HG03565 (cell line): Measurements from ENCODE around the gene ATP11A.

Source experiments
- ATAC-seq: cut with Tn5 transposase; IDR thresholded peaks from one replicate; pipeline ENCODE4 v1.9.1; 2021; ENCODE audit warnings: mild to moderate bottlenecking, moderate library complexity; ENCODE audit not compliant: unreplicated experiment

Gene ATP11A

GRCh38 chr13:112690283-112690929 lies 568 bp downstream of the ATP11A start:
- peak; percentile 12 for ATAC-seq

DNA sequence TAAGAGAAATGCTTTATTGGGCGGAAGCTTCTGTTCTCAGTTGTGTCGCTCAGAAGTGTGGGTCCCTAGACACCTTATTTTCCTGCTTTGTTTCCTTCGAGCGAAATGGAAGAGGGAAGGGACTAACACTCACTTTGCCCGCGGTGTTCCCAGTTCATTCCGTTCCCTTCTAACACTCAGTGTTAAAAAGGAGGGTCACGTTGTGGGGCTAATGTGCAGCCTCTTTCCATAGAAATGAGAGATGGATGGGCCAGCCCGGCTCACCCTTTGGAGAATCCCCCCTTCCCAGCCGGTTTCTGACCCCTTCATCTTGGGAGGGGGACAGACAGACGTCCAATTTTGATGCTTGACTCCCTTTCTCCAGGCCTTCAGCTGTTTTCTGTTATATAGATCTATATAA lies 2.3 kb downstream of the ATP11A start:
- no peak for ATAC-seq

GRCh38 chr13:112692586-112692985 lies 2.7 kb downstream of the ATP11A start:
- ATAC-seq = no peak

- ATAC-seq = no peak
These were observed 4.1 kb downstream of the ATP11A start for GRCh38 chr13:112693831-112694497.

DNA sequence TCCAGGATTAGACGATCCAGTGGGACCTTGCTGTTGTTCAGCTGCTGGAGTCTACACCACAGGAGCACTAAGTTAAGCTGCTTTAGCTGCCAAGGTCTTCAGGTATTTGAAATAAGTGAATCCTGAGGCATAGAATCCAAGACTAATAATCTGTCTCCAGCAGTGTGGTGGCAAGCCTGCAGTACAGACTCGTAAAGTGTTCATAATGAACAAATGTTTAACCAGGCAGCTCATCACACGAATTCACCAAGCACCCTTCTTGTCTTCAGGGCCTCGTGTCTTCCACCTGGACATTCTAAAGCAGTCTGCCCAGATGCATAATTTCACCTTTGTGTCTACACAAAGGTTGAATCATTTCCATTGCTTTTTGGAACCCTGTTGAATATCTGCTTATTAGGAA lies 5.3 kb downstream of the ATP11A start:
- no peak for ATAC-seq

GRCh38 chr13:112696001-112696868 lies 6.4 kb downstream of the ATP11A start:
- no peak for ATAC-seq

GRCh38 chr13:112696869-112697465 lies 7.1 kb downstream of the ATP11A start:
- no peak for ATAC-seq

- ATAC-seq = no peak
These were observed 8.2 kb downstream of the ATP11A start for GRCh38 chr13:112697756-112698655.

DNA sequence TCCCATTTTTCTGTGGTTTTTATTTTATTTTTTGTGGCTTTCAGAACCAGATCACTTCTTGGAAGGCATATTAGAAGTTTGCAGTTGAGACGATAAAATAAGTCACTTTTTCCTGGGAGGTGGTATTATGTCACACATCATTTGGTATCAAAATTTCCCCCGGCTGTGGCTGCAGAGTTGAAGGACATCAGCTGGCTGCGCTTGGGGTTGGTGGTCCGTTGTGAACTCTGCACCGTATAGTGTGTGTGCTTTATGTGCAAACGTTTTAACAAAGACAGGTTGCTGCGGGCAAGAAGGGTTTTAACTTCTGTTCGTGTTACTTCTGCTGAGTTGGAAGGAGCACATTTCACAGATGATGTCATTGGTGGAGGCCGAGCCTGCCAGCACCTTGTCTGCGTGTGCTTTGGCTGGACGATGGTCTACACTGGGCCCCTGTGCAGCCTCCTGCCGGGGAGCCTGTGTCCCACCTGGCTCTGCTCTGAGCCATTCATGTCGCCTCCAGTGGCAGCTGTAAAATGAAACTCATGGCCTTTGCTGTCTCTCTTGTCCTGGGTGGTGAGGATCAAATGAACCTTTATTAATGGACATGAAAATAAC lies 9.6 kb downstream of the ATP11A start:
- no peak for ATAC-seq

GRCh38 chr13:112700291-112701060 lies 10.6 kb downstream of the ATP11A start:
- ATAC-seq = no peak

DNA sequence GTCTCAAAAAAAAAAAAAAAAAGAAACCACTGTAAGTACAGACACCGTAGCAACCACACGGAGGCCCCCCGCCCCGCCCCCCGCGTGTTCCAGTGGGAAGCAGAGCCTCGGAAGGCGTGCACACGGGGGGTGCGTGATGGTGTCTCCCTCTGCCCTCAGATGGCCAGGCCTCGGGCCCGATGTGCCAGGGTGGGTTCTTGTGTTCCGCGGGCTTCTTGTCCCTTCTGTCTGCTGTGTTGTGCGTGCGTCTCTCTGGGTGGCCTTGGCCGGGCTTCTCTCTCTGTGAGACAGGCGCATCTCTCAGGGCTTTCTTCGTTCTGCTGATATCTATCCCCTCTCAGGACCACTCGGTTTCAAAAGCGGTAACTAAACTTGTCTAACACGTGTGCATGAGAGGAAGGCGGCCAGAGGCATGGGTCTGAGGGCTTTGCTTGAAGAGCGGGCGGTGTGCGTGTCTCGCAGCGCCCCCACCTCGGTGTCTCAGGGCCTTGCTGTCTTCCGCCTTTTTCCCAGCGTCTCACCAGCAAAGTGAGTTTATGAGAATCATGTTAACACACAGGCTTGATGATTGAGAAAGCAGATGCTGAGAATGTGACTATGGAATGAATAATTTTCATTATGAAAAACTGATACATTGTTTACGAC lies 12.6 kb downstream of the ATP11A start:
- no peak for ATAC-seq

DNA sequence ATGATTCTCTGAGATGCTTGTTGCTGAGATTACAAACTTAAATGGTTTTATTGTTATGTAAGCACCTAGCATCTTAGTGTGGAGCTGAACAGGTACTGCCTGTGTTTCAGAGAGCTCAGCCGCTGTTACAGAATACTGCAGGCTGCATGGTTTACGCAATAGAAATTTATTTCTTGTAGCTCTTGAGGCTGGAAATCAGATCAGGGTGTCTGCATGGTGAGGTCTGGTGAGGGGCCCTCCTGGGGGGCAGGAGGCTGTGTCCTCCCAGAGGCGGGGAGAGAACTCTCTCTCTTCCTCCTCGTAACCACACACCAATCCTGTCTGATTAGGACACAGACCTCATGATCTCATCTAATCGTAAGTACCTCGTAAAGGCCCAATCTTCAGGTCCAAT lies 13.1 kb downstream of the ATP11A start:
- no peak for ATAC-seq

DNA sequence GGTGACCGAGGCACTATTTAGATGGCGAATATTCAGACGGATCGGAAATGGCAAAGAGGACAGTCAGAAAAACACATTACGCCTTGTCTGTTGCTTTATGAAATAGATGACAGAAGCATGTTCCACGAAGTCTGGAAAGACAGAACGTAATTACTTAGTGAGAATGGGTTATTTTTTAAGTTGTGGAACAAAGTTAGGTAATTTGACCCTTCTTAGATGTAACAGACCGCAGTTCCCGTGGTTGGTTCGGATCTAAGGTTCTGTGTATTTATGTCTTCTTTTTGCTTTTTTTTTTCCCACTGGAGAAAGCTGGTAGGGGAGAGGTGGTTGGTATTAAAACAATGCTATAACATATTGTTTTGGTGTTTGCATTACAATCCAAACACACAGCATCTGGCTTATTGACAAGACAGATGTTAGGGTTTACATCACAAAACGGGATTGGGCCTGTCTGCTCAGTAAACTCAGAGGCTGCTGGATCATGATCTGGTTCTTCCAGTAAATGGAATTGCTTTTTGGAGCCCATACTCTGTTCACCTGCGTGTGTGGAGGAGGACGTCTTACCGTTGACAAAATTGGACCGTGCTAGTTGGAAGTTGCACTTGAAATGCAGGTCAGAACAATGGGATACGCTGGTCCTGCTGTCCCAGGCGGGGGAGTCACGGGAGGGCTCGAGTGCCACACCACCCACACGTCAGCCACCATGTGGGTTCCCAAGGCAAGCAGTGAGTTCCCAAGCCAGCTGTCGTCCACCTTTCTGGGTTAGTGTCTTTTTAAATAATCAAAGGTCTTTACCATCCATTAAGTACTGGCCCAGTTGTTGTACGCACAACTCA lies 13.8 kb downstream of the ATP11A start:
- no peak for ATAC-seq

GRCh38 chr13:112704308-112705145 lies 14.7 kb downstream of the ATP11A start:
- no peak for ATAC-seq

- no peak for ATAC-seq
These were observed 15.4 kb downstream of the ATP11A start for GRCh38 chr13:112705286-112705685.

DNA sequence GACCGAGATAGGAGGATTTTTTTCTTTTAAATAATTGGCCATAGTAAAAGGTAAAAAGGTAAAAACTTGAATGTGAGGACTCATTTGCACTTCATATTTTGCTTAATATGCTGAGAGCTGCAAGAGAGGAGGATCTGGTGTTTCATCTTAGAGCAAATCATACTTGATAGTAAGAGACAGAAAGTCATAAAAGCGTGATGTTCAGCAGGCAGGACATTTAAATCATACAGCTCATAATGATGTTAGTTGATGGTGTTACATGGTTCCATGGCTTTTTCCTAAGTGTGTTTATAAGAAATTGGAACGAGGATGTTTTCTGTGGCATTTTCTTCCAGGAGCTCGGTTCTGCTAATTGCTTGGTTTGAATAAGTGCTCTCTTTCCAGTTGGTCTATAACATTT lies 16.3 kb downstream of the ATP11A start:
- ATAC-seq = no peak
